HCT116 (cell line): ENCODE measurements around the gene POLD1. TPM values are rescaled to one million over a fixed set of nuclear protein-coding genes. Genes with fewer than 3 reads are reported as not detected.

Experiments
- ATAC-seq: fragments of 200-7000 bp; cut with Tn5 transposase; 2 replicates; pipeline ENCODE4 v1.9.1; 2020; ENCODE audit warnings: mild to moderate bottlenecking, moderate library complexity
- BruUV-seq: library from RNA; stranded (reverse); fragments of 400-500 nt; replicated peaks from 2 replicates; lab custom pipeline; 2021; lab: Mats Ljungman, UMichigan
- CTCF ChIA-PET: fragments of 300-600 bp; sonication (Branson Sonifier 250); formaldehyde crosslinking; loops from one replicate; lab custom pipeline; 2021; ENCODE audit warnings: antibody characterized with exemption; lab: Charles Lee
- POLR2A ChIA-PET: fragments of 300-600, 350-600 bp; sonication (Branson Sonifier 250); formaldehyde crosslinking; loops from one replicate; lab custom pipeline; 2021; ENCODE audit warnings: antibody characterized with exemption; lab: Charles Lee
- RAD21 ChIA-PET, 2 experiments: fragments of 300-600 bp; sonication (Branson Sonifier 250); formaldehyde crosslinking; loops; one replicate each; lab custom pipeline; 2023; ENCODE audit warnings: low total read pairs in 2 of 2; ENCODE audit not compliant: uncharacterized antibody in 2 of 2, unreplicated experiment in 2 of 2, low non-redundant PET in 1 of 2; lab: Charles Lee
- DNase-seq: peaks from one replicate; pipeline ENCODE4 v3.0.0-alpha.2; 2010; ENCODE audit warnings: low read depth, low spot score
- H2AFZ ChIP-seq: fragments of 200-600 bp; shearing (Covaris generic), sonication (generic); 2 replicates; pipeline ENCODE4 v1.6.1; 2017; ENCODE audit warnings: low read depth, mixed run types, mixed read lengths, antibody characterized with exemption, low read length; ENCODE audit not compliant: poor library complexity, severe bottlenecking
- H3K27ac ChIP-seq: 2 replicates; pipeline ENCODE4 v1.5.1; 2012; ENCODE audit warnings: low read depth, low read length
- H3K27me3 ChIP-seq: fragments of 200-600 bp; sonication (generic); 2 replicates; pipeline ENCODE4 v1.6.1; 2016; ENCODE audit warnings: mixed run types, low read length, mixed read lengths; ENCODE audit not compliant: insufficient read depth
- H3K36me3 ChIP-seq, 2 experiments: fragments of 200-500 bp in 1 of 2; fragments of 200-600 bp in 1 of 2; sonication (Bioruptor generic) in 1 of 2; sonication (generic) in 1 of 2; 2 replicates each; pipeline versions ENCODE4 v1.5.1 to v1.6.1; 2014 to 2016; ENCODE audit warnings: low read length in 2 of 2, inconsistent platforms in 1 of 2, mixed read lengths in 1 of 2, mixed run types in 1 of 2; ENCODE audit not compliant: insufficient read depth in 2 of 2, control insufficient read depth in 1 of 2
- H3K4me1 ChIP-seq, 2 experiments: fragments of 200-600 bp in 1 of 2; sonication (generic) in 1 of 2; 2 replicates each; pipeline versions ENCODE4 v1.5.1 to v1.6.1; 2012 to 2017; ENCODE audit warnings: low read length in 2 of 2, inconsistent platforms in 1 of 2, mild to moderate bottlenecking in 1 of 2, mixed read lengths in 1 of 2, mixed run types in 1 of 2, moderate library complexity in 1 of 2; ENCODE audit not compliant: insufficient read depth in 2 of 2, control insufficient read depth in 1 of 2
- H3K4me2 ChIP-seq: fragments of 200-600 bp; sonication (generic); 2 replicates; pipeline ENCODE4 v1.6.1; 2017; ENCODE audit warnings: mixed run types, low read length, mixed read lengths
- H3K4me3 ChIP-seq, 2 experiments: fragments of 200-600 bp in 1 of 2; sonication (generic) in 1 of 2; replicated peaks in 1 of 2; 2 replicates each; pipeline ENCODE4 v1.5.1; 2011 to 2016; ENCODE audit warnings: low read length in 2 of 2, control low read depth in 1 of 2, low read depth in 1 of 2, mild to moderate bottlenecking in 1 of 2, mixed read lengths in 1 of 2, mixed run types in 1 of 2
- H3K79me2 ChIP-seq: fragments of 200-600 bp; sonication (generic); 2 replicates; pipeline ENCODE4 v1.6.1; 2017; ENCODE audit warnings: mild to moderate bottlenecking, mixed run types, low read length, moderate library complexity, mixed read lengths; ENCODE audit not compliant: insufficient read depth
- H3K9ac ChIP-seq: fragments of 200-600 bp; sonication (generic); 2 replicates; pipeline ENCODE4 v1.6.1; 2016; ENCODE audit warnings: low read length, mixed read lengths
- H3K9me2 ChIP-seq: fragments of 200-600 bp; sonication (generic), shearing (Covaris generic); 2 replicates; pipeline ENCODE4 v1.6.1; 2017; ENCODE audit warnings: mixed run types, mild to moderate bottlenecking, moderate library complexity; ENCODE audit not compliant: insufficient read depth
- H3K9me3 ChIP-seq, 2 experiments: fragments of 200-500 bp in 1 of 2; fragments of 200-600 bp in 1 of 2; sonication (Bioruptor generic) in 1 of 2; sonication (generic) in 1 of 2; 2 replicates each; pipeline ENCODE4 v1.6.1; 2014 to 2017; ENCODE audit warnings: low read length in 2 of 2, mixed read lengths in 2 of 2, inconsistent platforms in 1 of 2, low read depth in 1 of 2, mild to moderate bottlenecking in 1 of 2, mixed run types in 1 of 2, moderate library complexity in 1 of 2; ENCODE audit not compliant: control insufficient read depth in 1 of 2, insufficient read depth in 1 of 2
- H4K20me1 ChIP-seq: fragments of 200-600 bp; sonication (generic), shearing (Covaris generic); 2 replicates; pipeline ENCODE4 v1.6.1; 2017; ENCODE audit warnings: mixed run types, mild to moderate bottlenecking, moderate library complexity; ENCODE audit not compliant: insufficient read depth
- ATF3 ChIP-seq: IDR thresholded peaks from 2 replicates; pipeline ENCODE4 v1.6.1; 2012
- CBX3 ChIP-seq: IDR thresholded peaks from 2 replicates; pipeline ENCODE4 v1.6.1; 2012; ENCODE audit warnings: low read depth
- CEBPB ChIP-seq: IDR thresholded peaks from 2 replicates; pipeline ENCODE4 v1.6.1; 2012; ENCODE audit warnings: low read depth
- ELF1 ChIP-seq: IDR thresholded peaks from 2 replicates; pipeline ENCODE4 v1.6.1; 2012; ENCODE audit warnings: low read depth, borderline replicate concordance
- EZH2 ChIP-seq: fragments of 200-600 bp; sonication (generic); IDR thresholded peaks from 2 replicates; pipeline ENCODE4 v1.6.1; 2017; ENCODE audit warnings: antibody characterized with exemption, mixed run types
- EZH2phosphoT487 ChIP-seq: fragments of 200-600 bp; IDR thresholded peaks from 2 replicates; pipeline ENCODE4 v1.6.1; 2018; ENCODE audit warnings: antibody characterized with exemption, borderline replicate concordance
- FOSL1 ChIP-seq: IDR thresholded peaks from 2 replicates; pipeline ENCODE4 v1.6.1; 2012; ENCODE audit warnings: low read depth
- JUND ChIP-seq: IDR thresholded peaks from 2 replicates; pipeline ENCODE4 v1.6.1; 2012
- MAX ChIP-seq: IDR thresholded peaks from 2 replicates; pipeline ENCODE4 v1.6.1; 2012
- POLR2AphosphoS5 ChIP-seq: IDR thresholded peaks from 2 replicates; pipeline ENCODE4 v1.6.1; 2011; ENCODE audit warnings: mild to moderate bottlenecking, low read depth, low read length, moderate library complexity
- RAD21 ChIP-seq: IDR thresholded peaks from 2 replicates; pipeline ENCODE4 v1.6.1; 2012; ENCODE audit warnings: low read depth, mild to moderate bottlenecking
- REST ChIP-seq: IDR thresholded peaks from 2 replicates; pipeline ENCODE4 v1.6.1; 2012; ENCODE audit warnings: low read depth
- SIN3A ChIP-seq: IDR thresholded peaks from 2 replicates; pipeline ENCODE4 v1.6.1; 2012; ENCODE audit warnings: low read depth
- SP1 ChIP-seq: IDR thresholded peaks from 2 replicates; pipeline ENCODE4 v1.6.1; 2012; ENCODE audit warnings: low read depth
- SRF ChIP-seq: IDR thresholded peaks from 2 replicates; pipeline ENCODE4 v1.6.1; 2012; ENCODE audit warnings: low read depth
- YY1 ChIP-seq: IDR thresholded peaks from 2 replicates; pipeline ENCODE4 v1.6.1; 2011; ENCODE audit warnings: low read length, low read depth, moderate library complexity, mild to moderate bottlenecking; ENCODE audit not compliant: insufficient replicate concordance; ENCODE audit errors: extremely low read depth
- ZBTB33 ChIP-seq: IDR thresholded peaks from 2 replicates; pipeline ENCODE4 v1.6.1; 2011; ENCODE audit warnings: mild to moderate bottlenecking, low read length, moderate library complexity; ENCODE audit not compliant: insufficient replicate concordance; ENCODE audit errors: extremely low read depth
- ZFX ChIP-seq: fragments of 450-650 bp; IDR thresholded peaks from 2 replicates; pipeline ENCODE4 v1.6.1; 2017
- intact Hi-C: fragments of 100-400 bp; cut with micrococcal nuclease; formaldehyde crosslinking; loops from 2 replicates; pipeline ENCODE4 v1.10.0; 2022
- total RNA-seq: library from RNA; stranded (reverse); gene quantifications from one replicate; pipeline ENCODE4 v1.2.1, GENCODE V29; 2021; ENCODE audit not compliant: unreplicated experiment

POLD1 gene
- total RNA-seq, 1 experiment from 2014 or later = 122 TPM

- Histone ChIP-seq H3K4me3 (no peak overlapping the region), H2AFZ (no peak overlapping the region), H3K27me3 (no peaks in the 10 kb centered on the region), H3K9me2 (no peaks in the 10 kb centered on the region), H3K36me3 (peaks cover 28 to 34% of the 10 kb centered on the region in 2 experiments), H3K9ac (no peak overlapping the region), H4K20me1 (no peaks in the 10 kb centered on the region), H3K79me2 (peaks cover 30% of the 10 kb centered on the region), H3K27ac (no peak overlapping the region), H3K9me3 (no peaks in the 10 kb centered on the region), H3K4me2 (no peak overlapping the region), H3K4me1 (peaks cover 15 to 28% of the 10 kb centered on the region in 2 experiments; a peak in 3 of 4 replicates)
- ATAC-seq (no peak), DNase-seq (no peak)
- intact Hi-C loops = no loop called here
- POLR2A ChIA-PET = no interaction called here
- BruUV-seq = no TSS peak
- RAD21 ChIA-PET = no interaction called here
- TF ChIP-seq CEBPB (no peak), YY1 (no peak), SRF (no peak), RAD21 (no peak), CBX3 (no peak), EZH2phosphoT487 (no peak), REST (no peak), ZFX (no peak), ELF1 (no peak), SIN3A (no peak), SP1 (no peak), ZBTB33 (no peak), ATF3 (no peak), POLR2AphosphoS5 (no peak), JUND (no peak), FOSL1 (no peak), MAX (no peak), EZH2 (no peak)
- CTCF ChIA-PET = no interaction called here
Observed at GRCh38 chr19:50380751-50381151, 3.4 kb upstream of the POLD1 start.
